ENCODE measurements around the gene FGFBP2.
"Not testable (repeated sequence)": the region's sequence is repeated elsewhere in the genome, so short reads cannot be mapped to it uniquely, and the experiment has no call there.

Gene FGFBP2

DNA sequence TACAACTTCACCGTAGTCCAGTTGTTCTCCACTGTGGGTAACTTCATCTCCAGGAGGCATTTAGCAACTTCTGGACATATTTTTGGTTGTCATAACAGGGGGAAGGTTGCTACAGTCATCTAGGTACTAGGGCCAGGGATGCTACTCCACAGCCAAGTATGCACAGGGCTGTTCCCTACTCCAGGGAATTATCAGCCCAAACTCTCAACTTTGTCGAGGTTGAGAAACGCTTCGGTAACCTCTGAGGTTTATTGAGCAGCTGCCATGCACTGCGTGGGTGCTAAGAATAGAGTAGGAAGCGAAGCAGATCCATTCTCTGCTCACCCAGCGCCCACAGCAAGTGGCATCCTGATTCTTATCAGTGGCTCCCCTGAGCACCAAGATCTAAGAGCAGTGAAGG, 32.7 kb downstream of the FGFBP2 start:
- DNase-seq (ENCODE audit: low spot score): no peak

DNA sequence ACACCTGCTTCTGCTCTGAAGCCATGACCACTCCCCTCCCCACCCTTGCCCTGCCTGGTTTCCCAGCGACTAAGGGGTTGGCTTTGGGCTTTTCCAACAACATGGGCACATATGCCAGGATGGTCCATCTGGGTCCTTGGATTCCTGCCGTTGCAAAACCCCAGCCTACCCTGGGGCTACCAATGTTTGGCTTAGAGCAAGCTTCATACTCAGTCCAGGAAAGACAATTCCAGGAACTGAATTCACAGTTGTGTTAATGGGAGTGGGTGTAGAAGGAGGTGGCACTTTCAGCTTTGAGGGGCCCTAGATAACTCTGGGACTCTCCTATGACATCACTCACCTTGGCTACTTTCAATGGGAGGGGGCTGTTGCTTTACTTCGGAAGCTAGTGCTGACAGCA, 33.4 kb downstream of the FGFBP2 start:
- no peak for DNase-seq (ENCODE audit: low spot score)

DNA sequence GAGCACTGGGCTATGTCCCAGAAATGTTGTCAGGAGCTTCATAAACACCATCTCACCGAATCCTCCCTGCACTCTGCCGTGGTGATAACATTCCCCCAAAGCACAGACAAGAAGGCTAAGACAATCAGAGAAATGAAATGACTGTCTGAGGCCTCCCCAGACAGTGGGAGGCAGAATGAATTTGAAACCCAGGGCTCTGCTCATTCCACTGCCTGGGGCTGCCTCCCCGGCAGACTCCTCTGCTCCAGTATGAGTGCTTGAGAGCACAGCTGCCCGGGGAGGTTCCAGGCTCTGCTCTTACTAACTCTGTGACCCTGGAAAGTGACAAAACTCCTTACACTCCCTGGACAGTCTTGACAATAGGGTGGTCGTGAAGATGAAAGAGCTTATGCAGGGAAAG, 34.1 kb downstream of the FGFBP2 start:
- DNase-seq (ENCODE audit: low spot score): no peak

DNA sequence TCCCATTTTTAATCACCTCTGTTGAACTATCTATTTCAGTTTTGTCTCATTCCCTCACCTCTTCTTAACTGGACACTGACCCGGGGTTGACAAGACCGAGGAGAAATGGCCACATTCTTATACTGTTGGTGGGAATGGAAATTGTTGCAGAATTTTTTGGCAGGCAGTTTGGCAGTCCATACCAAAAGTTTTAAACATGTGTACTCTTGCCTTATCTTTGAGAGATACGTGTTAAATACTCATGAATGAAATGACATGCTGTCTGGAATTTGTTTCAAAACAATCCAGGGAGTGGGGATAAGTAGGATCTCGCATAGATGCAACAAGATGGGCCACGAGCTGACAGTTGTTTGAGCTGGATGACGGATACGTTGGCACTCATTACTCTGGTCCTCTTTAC, 36.5 kb downstream of the FGFBP2 start:
- no peak for DNase-seq (ENCODE audit: low spot score)

DNA sequence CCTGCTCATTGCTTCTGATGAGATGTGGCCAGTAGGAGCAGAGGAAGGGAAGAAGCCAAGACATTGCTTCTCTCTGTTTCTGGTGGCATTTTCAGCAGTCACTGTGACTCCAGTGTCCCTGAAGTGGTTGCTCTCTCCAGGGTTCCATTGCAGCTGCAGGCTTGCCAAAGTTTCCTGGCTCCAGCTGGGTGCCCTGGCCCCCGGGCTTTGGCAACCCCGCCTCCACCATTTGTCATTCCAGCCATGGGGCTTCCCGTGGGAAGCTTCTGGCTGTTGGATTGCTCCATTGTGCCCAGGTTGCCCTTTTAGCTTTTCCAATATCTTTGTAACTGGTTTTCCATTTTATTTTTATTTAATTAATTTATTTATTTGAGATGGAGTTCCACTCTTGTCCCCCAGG, 37.1 kb downstream of the FGFBP2 start:
- no peak for DNase-seq (ENCODE audit: low spot score)

DNA sequence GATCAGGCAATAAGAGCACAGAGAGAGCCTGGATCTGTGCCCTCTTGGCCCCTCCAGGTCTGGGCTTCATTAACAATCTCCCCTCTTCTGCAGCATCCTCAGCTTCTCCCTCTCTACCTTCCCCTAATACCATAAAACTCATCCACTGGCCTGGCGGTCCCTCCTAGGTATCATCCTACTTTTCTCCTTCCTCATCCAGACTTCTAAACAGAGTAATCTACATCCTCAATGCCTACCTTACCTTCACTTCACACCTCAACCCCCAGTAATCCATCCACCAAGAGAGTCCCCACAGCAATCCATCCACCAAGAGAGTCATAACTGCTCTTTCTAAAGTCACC, 41.4 kb downstream of the FGFBP2 start:
- no peak for DNase-seq (ENCODE audit: low spot score)

DNA sequence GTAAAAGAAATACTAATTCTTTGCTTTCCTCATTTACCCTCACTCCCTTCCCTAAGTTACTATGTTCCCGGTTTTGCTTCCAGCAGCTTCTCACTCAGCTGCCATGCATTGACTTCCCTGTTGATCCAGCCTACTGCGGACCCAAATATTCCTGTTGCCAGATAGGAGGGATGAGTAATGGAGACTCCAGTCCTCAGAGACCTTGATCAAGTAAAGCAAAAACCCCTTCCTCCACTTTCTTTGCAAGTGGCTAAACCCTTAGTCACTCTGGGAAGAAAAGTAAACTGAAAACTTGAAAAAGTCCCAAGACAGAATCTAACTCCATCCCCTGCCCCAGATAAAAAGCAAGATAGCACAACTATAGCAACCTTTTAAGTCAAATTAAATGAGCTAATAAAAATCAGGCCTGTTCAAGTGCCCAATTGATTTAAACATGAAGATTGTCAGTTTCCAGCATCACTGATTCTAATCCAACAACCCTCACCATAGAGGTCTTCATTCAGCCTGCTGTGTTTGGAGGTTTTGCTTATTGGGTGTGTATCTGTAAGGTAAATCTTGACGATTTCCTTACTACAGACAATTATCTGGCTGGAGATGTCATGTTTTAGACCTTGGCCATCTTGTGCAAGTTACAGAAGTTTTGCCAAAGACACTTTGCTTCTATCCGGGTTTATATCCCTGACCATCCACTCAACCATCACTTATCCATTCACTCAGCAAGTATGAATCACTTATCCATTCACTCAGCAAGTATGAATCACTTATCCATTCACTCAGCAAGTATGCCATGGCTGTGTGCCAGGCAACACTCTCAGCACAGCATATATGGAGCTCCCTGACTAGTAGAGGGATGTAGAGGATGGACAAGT, 42.0 kb downstream of the FGFBP2 start:
- no peak for DNase-seq (ENCODE audit: low spot score)

DNA sequence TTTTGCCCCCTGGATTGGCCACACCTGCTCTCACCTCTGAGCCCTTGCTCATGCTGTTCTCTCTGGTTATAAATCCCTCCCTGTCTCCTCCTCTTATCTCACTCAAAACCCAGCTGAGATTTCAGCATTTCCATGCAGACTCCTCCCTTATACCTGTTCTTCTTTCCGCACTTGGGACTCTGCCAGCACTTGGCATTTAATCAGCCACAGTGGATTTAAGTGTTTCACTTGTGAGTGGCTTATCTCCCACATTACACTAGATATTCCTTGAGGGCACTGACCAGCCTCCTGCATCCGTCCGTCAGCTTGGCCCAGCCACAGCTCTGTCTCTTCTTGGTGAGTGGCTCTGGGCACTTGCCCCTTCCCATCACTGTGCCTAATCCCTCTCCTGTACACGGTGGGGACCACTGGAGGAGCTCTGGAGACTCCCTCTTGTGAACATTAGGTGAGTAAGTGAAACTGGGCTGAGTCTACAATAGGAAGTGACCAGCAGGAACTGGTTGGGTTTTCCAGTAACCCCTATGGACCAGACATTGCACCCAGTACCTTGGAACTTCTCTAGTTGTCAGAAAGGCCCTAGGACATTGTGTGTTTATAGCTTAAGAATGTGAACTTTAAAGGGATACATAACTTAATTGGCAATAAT, 44.4 kb downstream of the FGFBP2 start:
- DNase-seq (ENCODE audit: low spot score): no peak

DNA sequence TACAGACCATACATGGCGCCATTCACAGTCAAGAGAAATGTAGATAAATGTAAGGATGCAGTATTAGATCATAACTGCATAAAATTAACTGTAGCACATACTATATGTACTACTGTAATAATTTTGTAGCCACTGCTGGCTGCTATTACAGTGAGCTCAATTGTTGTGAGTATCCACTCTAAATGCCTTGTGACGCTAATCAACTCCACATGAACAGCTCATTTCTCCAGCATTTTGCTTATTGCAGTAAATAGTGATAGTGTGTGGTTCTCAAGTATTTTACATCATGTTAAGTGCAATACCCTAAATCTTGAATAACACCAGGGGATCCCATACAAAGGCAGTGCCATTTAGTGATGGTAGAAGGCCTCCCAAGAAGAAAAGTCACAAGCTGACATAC, 45.7 kb downstream of the FGFBP2 start:
- DNase-seq (ENCODE audit: low spot score): no peak

DNA sequence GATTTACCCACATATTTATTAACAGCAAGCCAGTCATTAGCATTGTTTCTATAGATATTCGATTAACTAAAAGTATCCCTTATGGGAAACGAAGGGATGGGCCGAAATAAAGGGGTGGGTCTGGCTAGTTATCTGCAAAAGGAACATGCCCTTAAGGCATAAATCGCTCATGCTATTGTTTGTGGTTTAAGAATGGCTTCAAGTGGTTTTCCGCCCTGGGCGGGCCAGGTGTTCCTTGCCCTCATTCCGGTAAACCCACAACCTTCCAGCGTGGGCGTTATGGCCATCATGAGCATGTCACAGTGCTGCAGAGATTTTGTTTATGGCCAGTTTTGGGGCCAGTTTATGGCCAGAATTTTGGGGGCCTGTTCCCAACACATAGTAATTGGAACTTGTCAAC, 46.6 kb downstream of the FGFBP2 start:
- not testable (repeated sequence) for DNase-seq (ENCODE audit: low spot score)

DNA sequence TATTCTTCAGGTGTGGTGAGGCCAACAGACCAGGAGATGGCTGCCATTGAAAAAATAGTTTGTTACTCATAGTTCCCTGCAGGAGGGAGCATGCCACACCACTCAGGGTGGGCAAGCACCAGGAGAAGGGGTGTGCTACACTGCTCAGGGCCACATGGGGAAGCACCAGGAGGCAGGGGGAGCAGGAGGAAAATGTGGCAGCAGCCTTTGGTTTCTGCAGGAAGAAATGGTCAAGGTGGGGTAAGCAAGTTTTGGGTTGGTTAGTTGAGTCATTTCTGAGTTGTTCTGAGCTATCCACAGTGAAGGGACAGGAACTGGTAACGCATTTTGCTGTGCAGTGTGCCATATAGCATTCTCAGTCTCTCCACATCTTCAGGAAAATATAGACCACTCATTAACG, 48.2 kb downstream of the FGFBP2 start:
- no peak for DNase-seq (ENCODE audit: low spot score)

DNA sequence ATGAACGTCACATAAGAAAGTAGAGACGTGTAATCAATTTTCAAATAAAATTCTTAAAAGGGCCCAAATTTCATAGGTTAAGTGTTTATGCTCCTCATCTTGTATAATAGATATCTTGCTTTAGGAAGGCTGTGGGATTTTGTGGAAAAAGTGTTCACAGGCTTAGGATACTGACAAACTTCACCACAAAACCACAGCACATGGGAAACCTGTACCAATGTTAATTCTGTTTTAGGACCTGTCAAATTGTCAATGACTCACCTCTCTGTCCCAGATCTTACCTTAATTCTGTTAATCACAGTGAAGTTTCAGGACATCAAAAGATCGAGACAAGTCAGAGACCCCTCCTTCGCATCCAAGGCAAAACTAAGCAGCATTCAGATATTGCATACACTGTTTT, 48.7 kb downstream of the FGFBP2 start:
- no peak for DNase-seq (ENCODE audit: low spot score)

DNA sequence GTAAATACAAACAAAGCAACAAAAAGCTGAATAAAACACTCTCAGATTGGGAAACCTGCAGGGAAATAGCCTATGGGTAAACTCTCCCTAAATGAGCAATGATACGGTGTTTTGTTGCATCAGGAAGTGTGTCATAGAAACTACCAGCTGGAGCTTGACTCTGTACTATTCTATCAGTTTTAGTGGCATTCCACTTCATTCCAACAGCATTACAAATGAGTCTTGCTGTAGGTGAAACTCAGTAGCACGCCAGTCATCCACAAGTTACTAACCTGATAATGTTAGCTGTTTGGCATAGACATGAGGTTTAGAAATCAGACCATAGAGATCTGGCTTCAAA, 49.4 kb downstream of the FGFBP2 start:
- no peak for DNase-seq (ENCODE audit: low spot score)

DNA sequence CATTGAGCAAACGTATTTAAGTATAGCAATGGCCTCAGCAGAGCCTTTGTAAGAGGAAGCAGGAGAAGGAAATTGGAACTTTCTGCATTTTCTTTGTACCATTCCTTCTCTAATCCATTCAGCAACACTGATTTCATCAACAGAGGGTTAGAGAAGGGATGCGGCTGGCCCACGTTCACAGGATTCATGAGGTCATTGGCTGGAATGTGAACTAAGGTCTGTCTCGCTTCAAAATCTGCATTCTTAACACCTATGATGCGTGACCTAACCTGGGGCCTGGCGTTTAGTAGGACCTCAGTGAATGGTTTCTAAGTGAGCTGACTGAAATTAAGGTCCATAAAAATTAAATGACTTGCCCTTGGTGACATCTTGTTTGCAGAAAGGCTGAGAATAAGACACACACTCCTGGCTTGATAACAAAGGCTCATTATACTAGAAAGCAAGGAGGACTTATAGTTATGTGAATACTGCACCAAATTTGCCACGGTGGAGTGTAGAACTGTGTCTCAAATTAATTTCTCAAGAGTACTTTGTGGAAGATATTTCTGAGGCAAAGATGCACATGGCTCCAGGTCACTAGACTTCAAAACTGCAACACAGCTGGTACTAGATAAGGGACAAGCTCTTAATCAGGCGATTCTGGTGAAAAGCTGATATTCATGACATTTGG, 49.9 kb downstream of the FGFBP2 start:
- no peak for DNase-seq (ENCODE audit: low spot score)

DNA sequence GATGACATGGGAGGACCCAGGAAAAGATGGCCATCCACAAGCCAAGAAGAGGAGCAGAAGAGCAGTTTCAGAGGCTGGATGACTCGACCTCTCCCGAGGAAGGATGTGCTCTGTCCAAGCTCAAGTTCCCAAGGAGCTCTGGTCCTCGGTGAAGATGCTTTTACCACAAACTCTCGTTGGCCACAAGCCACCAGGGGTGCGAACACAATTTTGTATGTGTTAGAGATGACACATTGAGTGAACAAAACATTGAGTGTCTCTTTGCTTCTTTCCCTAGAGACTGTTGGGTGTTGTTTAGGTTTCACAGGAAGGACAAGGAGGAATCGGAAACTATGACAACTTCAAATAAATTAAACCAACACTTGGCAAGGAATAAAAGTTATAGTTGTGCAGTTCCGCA, 50.7 kb downstream of the FGFBP2 start:
- DNase-seq (ENCODE audit: low spot score): no peak

Measured in hematopoietic multipotent progenitor cell treated with erythropoietin and hydrocortisone succinate and interleukin-3 and kit ligand, for 17 days (in vitro differentiated cells).